SJSA1 (cell line): ENCODE measurements around the gene ATXN7L1. TPM values are rescaled to one million over a fixed set of nuclear protein-coding genes. Genes with fewer than 3 reads are reported as not detected.
"Not testable (repeated sequence)": the region's sequence is repeated elsewhere in the genome, so short reads cannot be mapped to it uniquely, and the experiment has no call there.

Experiments used
- DNase-seq, 2 experiments: peaks; one replicate each; pipeline ENCODE4 v3.0.0-alpha.2; 2015 to 2020; ENCODE audit warnings: low spot score in 2 of 2, low read depth in 1 of 2
- H3K27ac ChIP-seq: fragments of 250-450 bp; sonication (Bioruptor Pico); 2 replicates; pipeline ENCODE4 v1.5.1; 2020; ENCODE audit warnings: mild to moderate bottlenecking, moderate library complexity
- H3K27me3 ChIP-seq: fragments of 250-450 bp; sonication (Bioruptor Pico); replicated peaks from 2 replicates; pipeline ENCODE4 v1.5.1; 2020; ENCODE audit warnings: mild to moderate bottlenecking, moderate library complexity
- H3K36me3 ChIP-seq: fragments of 250-450 bp; sonication (Bioruptor Pico); 2 replicates; pipeline ENCODE4 v1.5.1; 2020; ENCODE audit warnings: mild to moderate bottlenecking
- H3K4me1 ChIP-seq: fragments of 250-450 bp; sonication (Bioruptor Pico); replicated peaks from 2 replicates; pipeline ENCODE4 v1.6.1; 2021; ENCODE audit warnings: mild to moderate bottlenecking
- H3K4me3 ChIP-seq: fragments of 250-450 bp; sonication (Bioruptor Pico); 2 replicates; pipeline ENCODE4 v1.5.1; 2020; ENCODE audit warnings: mild to moderate bottlenecking
- H3K9me3 ChIP-seq: fragments of 250-450 bp; sonication (Bioruptor Pico); replicated peaks from 2 replicates; pipeline ENCODE4 v1.5.1; 2020; ENCODE audit warnings: mild to moderate bottlenecking
- total RNA-seq: library from RNA; depleted of rRNA; stranded (reverse); fragments of >200 nt; shearing (Covaris generic); gene quantifications from 2 replicates; pipeline ENCODE4 v1.2.3, GENCODE V29; 2014

ATXN7L1 gene
- total RNA-seq, 1 experiment from 2014 or later, result 2.7 TPM

DNA sequence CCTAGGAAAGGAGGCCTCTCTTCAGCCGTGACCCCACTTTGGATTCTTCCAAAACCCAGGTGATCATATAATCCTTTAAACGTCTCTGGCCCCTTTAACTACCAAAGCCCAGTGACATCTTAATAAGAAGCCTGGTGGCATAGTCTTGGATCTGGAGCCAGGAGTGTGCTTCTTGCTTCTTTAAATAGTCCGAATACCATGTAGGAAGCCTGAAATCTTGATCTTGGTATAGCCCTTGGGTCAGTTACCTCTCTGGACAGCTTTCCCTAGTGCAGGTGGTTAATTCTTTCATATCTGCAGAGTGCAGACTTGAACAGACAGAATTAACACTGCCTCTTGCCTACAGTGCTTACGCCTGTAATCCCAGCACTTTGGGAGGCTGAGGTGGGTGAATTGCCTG, 156.5 kb downstream of the ATXN7L1 start:
- Histone ChIP-seq H3K27ac (no peak overlapping the region), H3K27me3 (no peaks in the 10 kb centered on the region), H3K9me3 (no peaks in the 10 kb centered on the region), H3K36me3 (no peaks in the 10 kb centered on the region), H3K4me1 (no peaks in the 10 kb centered on the region), H3K4me3 (no peak overlapping the region)
- DNase-seq, result no peak

DNA sequence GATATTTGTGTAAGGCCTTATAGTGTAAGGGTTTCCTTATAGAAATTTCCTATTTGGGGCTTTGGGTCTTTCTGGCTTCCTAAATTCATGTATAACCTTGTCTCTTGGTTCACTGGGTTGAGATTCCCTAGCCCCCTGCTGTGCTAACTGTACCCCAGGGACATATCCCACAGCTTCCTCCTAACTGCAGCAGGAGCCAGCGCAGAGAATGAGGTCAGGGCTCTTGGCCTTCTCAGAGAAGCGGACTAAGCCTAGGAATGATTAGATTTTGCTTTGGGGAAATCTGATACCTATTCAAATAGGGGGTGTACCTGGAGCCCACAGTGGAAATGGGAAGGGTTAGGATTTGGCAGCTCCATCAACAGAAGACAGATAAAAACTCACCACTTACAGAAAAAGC, 157.0 kb downstream of the ATXN7L1 start:
- no peak overlapping the region for H3K4me3 ChIP-seq
- H3K36me3 ChIP-seq, result no peaks in the 10 kb centered on the region
- no peaks in the 10 kb centered on the region for H3K9me3 ChIP-seq
- H3K27ac ChIP-seq, result no peak overlapping the region
- no peaks in the 10 kb centered on the region for H3K4me1 ChIP-seq
- H3K27me3 ChIP-seq, result no peaks in the 10 kb centered on the region
- DNase-seq, result no peak

DNA sequence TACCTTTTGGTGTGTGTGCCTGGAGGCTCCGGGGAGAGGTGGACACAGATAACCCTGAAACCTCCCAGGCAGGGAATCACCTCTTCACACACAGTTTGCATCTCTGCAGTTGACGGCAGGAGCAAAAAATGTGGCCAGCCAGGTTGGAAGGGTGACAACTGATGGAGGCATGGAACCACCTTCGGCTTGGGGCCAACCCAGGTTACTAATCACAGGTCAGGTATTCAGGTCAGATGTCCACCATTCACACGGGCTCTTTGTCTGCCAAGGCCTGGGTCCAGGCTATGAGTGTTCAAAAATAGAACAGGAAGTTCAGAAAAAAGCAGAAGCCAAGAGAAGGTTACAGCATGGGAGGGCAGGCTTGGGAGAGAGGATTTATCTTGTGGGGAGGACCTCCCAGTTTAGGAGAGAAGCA, 157.9 kb downstream of the ATXN7L1 start:
- no peak overlapping the region for H3K27ac ChIP-seq
- DNase-seq, result no peak
- H3K4me3 ChIP-seq, result no peak overlapping the region
- H3K27me3 ChIP-seq, result no peaks in the 10 kb centered on the region
- H3K4me1 ChIP-seq, result no peaks in the 10 kb centered on the region
- H3K36me3 ChIP-seq, result no peaks in the 10 kb centered on the region
- H3K9me3 ChIP-seq, result no peaks in the 10 kb centered on the region

DNA sequence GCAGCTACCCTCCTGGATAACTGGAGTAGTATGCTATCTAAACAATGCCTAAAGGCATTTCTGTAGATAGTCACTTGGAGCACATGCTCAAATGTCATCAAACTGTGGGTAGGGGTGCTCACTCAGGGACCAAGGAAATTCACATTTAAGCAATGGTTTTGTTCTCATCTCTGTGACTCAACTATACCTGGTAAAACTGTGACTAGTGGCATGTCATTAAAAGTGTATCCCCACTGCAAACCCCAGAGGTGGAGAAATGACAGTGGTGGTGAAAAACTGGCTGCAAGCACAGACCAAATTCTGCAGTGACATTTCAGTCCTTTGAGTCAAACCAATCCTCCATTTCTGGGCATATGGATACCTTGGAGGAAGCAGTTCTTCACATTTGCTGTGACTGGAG, 160.9 kb downstream of the ATXN7L1 start:
- DNase-seq, result no peak
- no peaks in the 10 kb centered on the region for H3K4me1 ChIP-seq
- H3K4me3 ChIP-seq, result no peak overlapping the region
- peaks cover 11% of the 10 kb centered on the region for H3K9me3 ChIP-seq
- no peaks in the 10 kb centered on the region; the same call in 1 of the 2 replicates for H3K36me3 ChIP-seq
- H3K27ac ChIP-seq, result no peak overlapping the region
- no peaks in the 10 kb centered on the region for H3K27me3 ChIP-seq

DNA sequence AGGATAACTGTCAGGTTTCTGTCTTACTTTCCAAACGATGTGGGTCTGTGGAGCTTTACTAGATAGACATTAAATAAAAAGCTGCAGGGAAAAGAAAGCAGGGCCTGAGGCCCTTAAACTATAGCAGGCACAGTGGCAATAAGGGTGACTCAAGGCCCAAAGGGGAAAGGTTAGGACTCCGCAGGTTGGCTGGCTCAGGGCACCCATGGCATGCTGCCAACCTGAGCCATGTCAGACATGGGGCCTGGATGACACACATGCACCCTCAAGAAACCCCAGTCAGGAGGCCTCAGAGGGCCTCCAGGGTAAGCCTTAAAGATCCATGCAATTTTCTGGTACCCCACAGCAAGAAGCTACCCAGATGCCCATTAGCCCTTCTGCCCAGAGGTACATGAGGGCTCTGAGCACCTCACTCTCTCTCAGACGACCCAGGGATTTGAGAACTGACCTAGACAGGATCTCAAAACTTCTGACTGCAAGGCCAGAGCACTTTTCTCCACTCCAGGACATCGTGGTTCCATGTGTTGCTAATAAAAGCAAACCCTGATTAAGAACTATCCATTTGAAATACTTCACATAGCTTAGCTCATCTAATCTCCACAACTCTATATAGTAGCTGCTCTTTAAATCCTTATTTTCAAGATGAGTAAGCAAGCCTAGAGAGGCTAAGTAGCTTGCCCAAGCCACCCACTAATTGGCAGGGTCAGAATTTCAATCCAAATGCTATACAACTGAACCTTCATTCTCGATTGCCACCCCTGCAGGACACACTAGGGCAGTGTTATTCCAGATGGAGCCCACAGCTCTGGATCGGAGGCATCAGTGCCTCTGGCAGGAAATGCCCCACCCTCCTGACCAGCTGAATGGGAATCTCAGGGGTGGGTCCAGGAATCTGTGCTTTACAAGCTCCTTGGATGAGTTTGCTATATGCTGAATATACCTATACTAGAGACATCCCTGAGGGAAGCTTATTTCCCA, 162.6 kb downstream of the ATXN7L1 start:
- H3K36me3 ChIP-seq, result no peaks in the 10 kb centered on the region; the same call in 1 of the 2 replicates
- no peak overlapping the region for H3K27ac ChIP-seq
- no peak overlapping the region for H3K4me3 ChIP-seq
- DNase-seq, result no peak
- no peaks in the 10 kb centered on the region for H3K27me3 ChIP-seq
- no peaks in the 10 kb centered on the region for H3K4me1 ChIP-seq
- peaks cover 11% of the 10 kb centered on the region for H3K9me3 ChIP-seq

DNA sequence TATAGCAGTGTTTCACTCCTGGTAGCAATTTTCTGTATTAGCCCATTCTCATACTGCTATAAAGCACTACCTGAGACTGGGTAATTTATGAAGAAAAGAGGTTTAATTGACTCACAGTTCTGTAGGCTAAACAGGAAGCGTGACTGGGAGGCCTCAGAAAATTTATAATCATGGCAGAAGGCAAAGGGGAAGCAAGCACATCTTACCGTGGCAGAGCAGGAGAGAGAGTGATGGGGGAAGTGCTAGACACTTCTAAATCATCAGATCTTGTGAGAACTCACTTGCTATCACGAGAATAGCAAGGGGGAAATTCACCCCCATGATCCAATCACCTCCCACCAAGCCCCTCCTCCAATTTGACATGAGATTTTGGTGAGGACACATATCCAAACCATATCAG, 163.5 kb downstream of the ATXN7L1 start:
- peaks cover 11% of the 10 kb centered on the region for H3K9me3 ChIP-seq
- H3K36me3 ChIP-seq, result no peaks in the 10 kb centered on the region; the same call in 1 of the 2 replicates
- no peaks in the 10 kb centered on the region for H3K27me3 ChIP-seq
- no peak overlapping the region for H3K27ac ChIP-seq
- no peak overlapping the region for H3K4me3 ChIP-seq
- no peak for DNase-seq
- no peaks in the 10 kb centered on the region for H3K4me1 ChIP-seq

DNA sequence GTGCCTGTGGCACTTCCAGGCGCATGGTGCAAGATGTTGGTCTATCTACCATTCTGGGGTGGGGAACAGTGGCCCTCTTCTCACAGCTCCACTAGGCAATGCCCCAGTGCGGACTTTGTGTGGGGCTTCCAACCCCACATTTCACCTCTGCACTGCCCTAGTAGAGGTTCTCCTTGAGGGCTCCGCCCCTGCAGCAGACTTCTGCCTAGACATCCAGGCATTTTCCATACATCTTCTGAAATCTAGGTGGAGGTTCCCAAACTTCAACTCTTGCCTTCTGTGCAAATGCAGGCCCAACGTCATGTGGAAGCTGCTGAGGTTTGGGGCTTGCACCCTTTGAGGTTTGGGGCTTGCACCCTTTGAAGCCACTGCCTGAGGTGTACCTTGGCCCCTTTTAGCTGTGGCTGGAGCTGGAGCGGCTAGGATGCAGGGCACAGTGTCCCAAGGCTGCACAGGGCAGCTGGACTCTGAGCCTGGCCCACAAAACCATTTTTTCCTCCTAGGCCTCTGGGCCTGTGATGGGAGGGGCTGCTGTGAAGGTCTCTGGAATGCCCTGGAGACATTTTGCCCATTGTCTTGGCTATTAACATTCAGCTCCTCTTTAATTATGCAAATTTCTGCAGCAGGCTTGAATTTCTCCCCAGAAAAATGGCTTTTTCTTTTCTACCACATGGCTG, 164.5 kb downstream of the ATXN7L1 start:
- peaks cover 11% of the 10 kb centered on the region for H3K9me3 ChIP-seq
- no peaks in the 10 kb centered on the region; the same call in 1 of the 2 replicates for H3K36me3 ChIP-seq
- H3K27me3 ChIP-seq, result no peaks in the 10 kb centered on the region
- H3K27ac ChIP-seq, result no peak overlapping the region
- DNase-seq, result no peak
- no peaks in the 10 kb centered on the region for H3K4me1 ChIP-seq
- no peak overlapping the region for H3K4me3 ChIP-seq

DNA sequence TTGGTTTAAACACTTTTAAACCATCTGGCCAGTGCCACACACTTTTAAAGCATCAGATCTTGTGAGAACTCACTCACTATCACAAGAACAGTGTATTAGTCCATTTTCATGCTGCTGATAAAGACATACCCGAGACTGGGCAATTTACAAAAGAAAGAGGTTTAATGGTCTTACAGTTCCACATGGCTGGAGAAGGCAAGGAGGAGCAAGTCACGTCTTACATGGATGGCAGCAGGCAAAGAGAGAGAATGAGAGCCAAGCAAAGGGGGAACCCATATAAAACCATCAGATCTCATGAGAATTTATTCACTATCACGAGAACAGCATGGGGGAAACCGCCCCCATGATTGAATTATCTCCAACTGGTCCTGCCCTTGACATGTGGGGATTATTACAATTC, 165.7 kb downstream of the ATXN7L1 start:
- DNase-seq, H3K4me1 ChIP-seq, H3K27me3 ChIP-seq, H3K36me3 ChIP-seq, H3K4me3 ChIP-seq, H3K27ac ChIP-seq: not testable (repeated sequence)
- peaks cover 11% of the 10 kb centered on the region for H3K9me3 ChIP-seq

DNA sequence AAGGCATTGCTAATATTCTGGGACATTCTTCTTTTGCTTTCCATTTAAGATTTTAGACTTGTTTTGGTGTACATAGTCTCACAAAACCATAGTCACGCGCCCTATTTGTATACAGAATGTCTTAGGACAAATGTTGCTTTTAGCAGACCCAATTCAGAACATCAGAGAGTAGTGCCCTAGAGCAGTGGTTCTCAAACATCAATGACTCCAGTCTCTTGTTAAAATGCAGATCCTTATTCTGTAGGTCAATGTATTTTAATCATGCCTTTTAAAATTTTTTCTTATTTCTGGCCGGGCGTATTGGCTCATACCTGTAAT, 167.7 kb downstream of the ATXN7L1 start:
- Histone ChIP-seq H3K9me3 (peaks cover 11% of the 10 kb centered on the region), H3K4me3 (no peak overlapping the region), H3K27me3 (no peaks in the 10 kb centered on the region), H3K36me3 (no peaks in the 10 kb centered on the region; the same call in 1 of the 2 replicates), H3K4me1 (no peaks in the 10 kb centered on the region), H3K27ac (no peak overlapping the region)
- DNase-seq, result no peak

DNA sequence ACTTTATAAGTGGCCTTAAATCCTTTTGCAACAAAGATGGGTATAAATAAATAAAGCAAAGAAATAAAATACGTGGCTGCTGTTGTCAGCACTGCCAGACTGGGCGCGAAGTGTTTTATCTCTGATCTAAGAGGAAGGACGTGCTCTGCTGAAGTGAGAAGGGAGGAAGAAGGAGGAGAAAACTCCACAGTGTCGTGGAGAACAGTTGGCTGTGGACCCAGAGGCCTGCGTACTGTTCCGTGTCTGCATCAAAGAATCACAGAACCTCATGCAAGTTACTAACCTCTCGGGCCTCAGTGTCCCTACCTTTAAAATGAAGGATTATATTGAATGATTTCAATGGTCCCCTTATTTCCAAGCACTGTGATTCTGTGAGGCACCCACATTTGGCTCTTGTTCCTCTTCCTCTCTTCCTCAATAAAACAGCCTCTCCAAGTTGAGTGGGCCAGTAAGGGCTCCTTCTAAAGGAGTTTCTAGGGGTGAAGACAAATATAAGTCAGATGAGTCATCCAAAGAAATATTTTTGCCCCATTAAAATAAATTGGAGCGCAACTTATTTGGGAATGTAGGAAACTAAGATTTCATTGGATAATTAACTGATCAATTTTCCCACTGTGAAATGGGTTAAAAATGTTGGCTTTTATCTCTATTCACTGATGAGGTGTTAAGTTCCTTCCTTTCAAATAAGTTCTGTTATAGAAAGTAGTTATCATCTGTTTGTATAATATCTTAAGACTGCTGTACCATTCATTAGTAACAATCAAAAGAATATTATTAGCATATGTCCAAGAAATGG, 168.2 kb downstream of the ATXN7L1 start:
- H3K27me3 ChIP-seq, result no peaks in the 10 kb centered on the region
- H3K9me3 ChIP-seq, result peaks cover 11% of the 10 kb centered on the region
- H3K4me1 ChIP-seq, result no peaks in the 10 kb centered on the region
- no peak for DNase-seq
- H3K27ac ChIP-seq, result no peak overlapping the region
- H3K36me3 ChIP-seq, result no peaks in the 10 kb centered on the region; the same call in 1 of the 2 replicates
- no peak overlapping the region for H3K4me3 ChIP-seq

DNA sequence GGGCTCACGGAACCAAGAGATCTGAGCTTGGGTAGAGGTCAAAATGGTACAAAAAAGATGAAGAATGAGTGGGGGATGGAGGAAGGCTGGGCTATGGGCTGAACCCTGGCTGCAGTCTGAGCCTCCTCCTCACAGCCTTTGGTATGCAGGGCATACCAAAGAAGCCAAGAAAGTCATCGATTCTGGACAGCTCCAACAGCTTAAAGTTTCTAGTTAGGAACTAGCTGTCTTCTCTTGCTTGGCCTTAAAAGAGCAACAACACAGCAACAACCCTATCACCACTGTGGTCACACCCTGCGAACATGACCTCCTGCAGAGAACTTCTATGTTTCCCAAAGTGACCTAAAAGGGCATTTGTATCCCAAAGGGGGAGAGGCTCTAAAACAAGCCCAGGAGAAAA, 169.0 kb downstream of the ATXN7L1 start:
- H3K27me3 ChIP-seq, result no peaks in the 10 kb centered on the region
- no peak for DNase-seq
- H3K4me1 ChIP-seq, result no peaks in the 10 kb centered on the region
- H3K36me3 ChIP-seq, result no peaks in the 10 kb centered on the region; the same call in 1 of the 2 replicates
- H3K4me3 ChIP-seq, result no peak overlapping the region
- no peak overlapping the region for H3K27ac ChIP-seq
- H3K9me3 ChIP-seq, result peaks cover 9% of the 10 kb centered on the region

DNA sequence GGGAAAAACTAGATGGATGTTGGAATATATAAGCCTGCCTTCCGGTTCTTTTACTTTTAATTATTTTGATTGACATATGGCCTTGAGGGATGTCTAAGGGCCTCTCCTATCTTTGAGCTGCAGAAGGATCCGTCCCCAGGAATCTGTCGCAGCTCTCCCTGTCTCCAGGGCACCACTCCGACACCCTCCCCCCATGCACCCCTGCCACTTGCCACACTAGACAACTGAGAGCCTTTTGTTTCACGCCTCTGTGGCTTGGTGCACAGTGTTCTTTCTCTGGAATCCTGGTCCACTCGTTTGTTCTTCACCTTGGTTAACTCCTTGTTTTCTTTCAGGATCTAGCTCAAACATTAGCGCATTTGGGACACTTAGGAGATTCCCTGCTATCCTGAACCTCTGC, 171.0 kb downstream of the ATXN7L1 start:
- H3K36me3 ChIP-seq, result no peaks in the 10 kb centered on the region
- H3K27me3 ChIP-seq, result no peaks in the 10 kb centered on the region
- H3K4me1 ChIP-seq, result no peaks in the 10 kb centered on the region
- no peaks in the 10 kb centered on the region for H3K9me3 ChIP-seq
- no peak overlapping the region for H3K27ac ChIP-seq
- DNase-seq, result no peak
- H3K4me3 ChIP-seq, result no peak overlapping the region

DNA sequence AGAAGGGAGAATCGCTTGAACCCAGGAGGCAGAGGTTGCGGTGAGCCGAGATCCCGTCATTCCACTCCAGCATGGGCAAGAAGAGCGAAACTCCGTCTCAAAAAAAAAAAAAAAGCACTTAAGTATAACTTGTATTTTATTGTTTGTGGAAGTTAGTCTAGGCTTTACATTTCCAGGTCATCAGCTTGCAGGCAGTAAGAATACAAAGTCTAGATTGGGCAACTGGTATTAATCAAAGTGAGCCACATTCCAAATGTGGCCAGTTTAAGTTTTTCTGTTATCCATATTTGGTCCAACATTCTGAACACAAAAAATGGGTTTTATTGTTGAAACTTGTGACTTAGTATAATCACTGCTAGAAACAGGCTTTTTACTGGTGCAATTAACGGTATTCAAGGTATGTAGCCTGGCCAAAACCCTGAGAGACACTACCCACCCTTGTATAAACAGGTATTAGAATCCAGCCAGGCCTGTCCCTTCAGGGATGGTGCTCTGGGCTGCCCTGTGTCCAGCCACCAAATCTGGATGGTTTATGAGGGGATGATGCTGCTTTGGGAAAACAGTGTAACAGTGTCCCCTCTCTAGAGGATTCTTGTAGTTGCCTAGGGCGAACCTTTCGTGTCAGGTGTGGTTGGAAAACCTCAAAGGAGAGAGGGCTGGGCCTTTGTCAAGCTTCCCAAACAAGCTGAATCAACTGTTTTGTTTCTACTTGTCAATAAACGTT, 173.0 kb downstream of the ATXN7L1 start:
- Histone ChIP-seq H3K4me3 (no peak overlapping the region), H3K9me3 (no peaks in the 10 kb centered on the region), H3K27me3 (no peaks in the 10 kb centered on the region), H3K27ac (no peak overlapping the region), H3K4me1 (no peaks in the 10 kb centered on the region), H3K36me3 (no peaks in the 10 kb centered on the region)
- no peak for DNase-seq
